HG03095 (cell line): ENCODE results near the gene ANKRD11.
"Not testable (repeated sequence)": the region's sequence is repeated elsewhere in the genome, so short reads cannot be mapped to it uniquely, and the experiment has no call there.

Experiments used
- ATAC-seq: cut with Tn5 transposase; IDR thresholded peaks from one replicate; pipeline ENCODE4 v1.9.1; 2021; ENCODE audit warnings: moderate library complexity; ENCODE audit not compliant: unreplicated experiment

Gene ANKRD11

DNA sequence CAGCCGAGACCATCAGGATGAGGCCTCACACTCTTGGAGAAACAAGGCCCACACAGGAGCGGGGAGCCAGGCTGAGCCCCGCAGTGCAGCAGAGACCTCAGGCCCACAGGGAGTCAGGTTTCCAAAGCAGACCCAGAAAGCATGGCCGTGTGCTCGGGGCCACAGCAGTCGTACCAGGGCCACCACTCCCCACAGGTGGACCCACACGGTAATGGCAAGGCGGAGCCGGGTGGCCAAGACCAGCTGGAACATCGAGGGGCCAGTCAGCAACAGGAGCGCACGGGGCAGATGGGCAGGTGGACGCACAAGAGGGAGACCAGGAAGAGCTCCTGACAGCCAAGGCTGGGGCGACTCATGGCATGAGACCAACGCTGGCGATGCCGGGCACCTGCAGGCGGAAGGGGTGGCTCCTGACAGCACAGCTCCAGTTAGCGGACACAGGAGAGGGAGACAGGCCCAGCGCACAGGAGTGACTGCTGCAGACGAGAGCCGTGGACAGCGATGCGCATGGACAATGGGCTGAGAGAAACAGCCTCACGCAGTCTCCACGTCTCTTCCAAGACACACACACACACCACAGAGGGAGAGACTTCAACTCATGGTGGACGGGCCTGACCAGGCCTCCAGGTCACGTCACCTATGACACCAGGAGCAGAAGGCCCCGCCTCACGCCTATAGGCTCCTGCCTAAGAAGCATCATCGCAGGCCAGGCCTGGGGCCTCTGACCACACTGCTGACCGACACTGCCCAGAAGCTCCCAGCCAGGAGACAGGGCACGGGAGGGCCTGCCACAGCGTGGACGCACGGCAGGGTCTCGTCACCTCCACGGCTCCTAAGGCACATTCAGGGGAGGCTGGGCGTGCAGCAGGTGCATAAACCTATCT, 214.3 kb downstream of the ANKRD11 start:
- ATAC-seq = no peak

GRCh38 chr16:89275284-89275584, 215.1 kb downstream of the ANKRD11 start:
- ATAC-seq = no peak

GRCh38 chr16:89274561-89275283, 215.6 kb downstream of the ANKRD11 start:
- no peak for ATAC-seq

GRCh38 chr16:89273741-89274472, 216.5 kb downstream of the ANKRD11 start:
- ATAC-seq = no peak

- ATAC-seq = no peak
Observed at GRCh38 chr16:89272631-89273030, 217.7 kb downstream of the ANKRD11 start.

- ATAC-seq = no peak
Observed at GRCh38 chr16:89270666-89271345, 219.6 kb downstream of the ANKRD11 start.

DNA sequence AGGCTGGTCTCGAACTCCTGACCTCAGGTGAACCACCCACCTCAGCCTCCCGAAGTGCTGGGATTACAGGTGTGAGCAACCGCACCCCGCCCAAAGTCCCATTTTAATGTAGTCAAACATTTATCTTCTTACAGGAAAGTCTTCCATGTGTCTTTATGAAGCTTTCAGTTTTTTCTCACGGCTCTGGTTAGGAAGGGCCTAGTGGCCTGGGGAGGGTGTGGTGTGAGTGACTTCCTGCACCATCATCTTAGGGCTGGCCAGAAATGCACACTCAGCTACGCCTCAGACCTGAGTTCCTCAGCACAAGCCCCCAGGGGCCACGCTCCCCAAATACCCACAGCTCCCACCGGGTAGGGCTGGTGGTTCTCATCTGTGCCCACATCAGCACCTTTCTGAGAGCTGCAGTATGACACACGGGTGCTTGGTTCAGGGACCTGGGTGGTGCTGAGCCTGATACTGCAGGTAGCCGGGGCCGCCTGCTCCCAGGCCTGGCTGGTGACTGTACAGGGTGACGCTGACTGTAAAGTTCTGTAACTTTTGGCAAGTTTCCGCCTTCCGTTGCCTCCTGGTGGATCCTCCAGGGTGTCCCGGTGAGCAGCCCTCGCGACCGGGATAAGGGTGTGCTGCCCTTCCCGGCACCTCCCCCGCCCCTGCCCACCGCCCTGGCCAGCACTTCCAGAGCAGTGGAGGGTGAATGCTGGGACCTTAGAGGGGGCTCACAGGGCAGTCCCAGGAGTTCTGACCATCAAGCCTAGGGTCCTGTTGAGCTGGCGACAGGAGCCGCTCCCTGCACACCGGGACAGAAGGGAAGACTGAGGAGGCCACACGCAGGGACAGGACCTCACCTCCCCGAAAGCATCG, 220.3 kb downstream of the ANKRD11 start:
- no peak for ATAC-seq

GRCh38 chr16:89268987-89269735, 221.2 kb downstream of the ANKRD11 start:
- no peak for ATAC-seq

DNA sequence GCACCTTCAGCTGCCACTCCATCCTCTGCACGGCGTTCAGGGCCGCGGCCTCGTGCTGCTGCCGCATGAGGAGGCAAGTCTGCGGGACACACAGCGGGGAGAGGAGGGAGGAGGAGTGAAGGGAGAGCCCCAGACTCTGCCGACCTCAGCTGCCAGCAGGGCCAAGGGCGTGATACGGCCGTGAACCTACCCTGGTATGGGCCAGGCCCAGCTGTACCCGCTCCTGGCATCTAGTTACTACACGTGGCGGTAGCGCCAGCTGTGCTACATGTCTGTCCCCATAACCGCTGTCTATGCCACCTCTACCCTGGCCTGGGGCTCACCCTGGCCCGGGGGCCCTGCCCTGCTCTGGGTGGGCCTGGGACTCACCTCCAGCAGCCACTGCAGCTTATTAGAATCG, 221.8 kb downstream of the ANKRD11 start:
- ATAC-seq = no peak

- not testable (repeated sequence) for ATAC-seq
Observed at GRCh38 chr16:89267746-89268145, 222.6 kb downstream of the ANKRD11 start.

DNA sequence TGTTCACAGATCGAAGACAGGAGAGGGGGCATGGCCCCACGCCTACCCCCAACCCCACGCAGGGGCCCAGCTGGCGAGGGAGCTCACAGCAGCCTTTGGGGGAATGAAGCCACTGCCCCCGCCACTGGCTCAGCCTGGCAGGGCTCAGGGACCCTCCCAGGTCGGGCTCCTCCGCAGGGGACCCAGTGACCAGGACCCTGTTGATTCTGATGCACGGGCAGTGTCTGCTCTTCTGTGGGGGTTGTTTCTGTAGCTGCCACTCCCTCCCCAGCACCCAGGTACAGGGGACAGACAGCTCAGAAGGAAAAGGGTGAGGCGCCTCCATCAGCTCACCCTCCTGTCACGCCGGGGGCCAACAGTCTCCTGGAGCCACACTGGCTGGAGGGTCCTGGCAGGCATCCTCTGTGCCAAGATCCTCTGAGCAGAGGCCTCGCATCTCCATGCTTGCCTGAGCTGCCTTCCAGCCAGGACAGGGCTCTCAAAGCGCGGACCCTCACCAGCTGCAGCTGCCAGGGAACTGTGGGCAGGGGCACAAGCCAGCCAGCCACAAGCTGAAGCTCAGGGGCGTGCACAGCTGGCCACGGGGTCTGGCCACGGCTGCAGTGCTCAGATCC, 223.7 kb downstream of the ANKRD11 start:
- ATAC-seq = no peak

DNA sequence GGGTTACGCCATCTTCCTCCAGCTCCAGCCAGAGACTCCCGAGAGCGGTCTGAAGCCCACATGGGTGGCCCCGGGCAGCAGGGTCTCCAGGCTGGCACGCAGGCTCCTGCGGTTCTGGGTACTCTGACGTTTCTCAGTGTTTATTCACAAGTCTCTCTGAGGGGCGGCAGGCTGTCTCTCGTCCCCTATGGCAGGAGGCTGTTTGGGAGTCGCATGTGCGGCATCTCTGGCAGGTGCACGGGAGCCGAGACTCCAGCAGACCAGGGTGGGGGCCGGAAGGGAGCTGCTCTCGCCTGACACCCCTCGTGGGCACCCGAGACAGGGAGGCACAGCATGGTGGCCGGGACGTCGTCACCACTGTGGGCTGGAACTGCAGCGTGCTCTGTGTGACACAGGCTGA, 224.7 kb downstream of the ANKRD11 start:
- no peak for ATAC-seq

- no peak for ATAC-seq
Observed at GRCh38 chr16:89264800-89265550, 225.4 kb downstream of the ANKRD11 start.

- no peak for ATAC-seq
Observed at GRCh38 chr16:89261691-89262563, 228.4 kb downstream of the ANKRD11 start.

DNA sequence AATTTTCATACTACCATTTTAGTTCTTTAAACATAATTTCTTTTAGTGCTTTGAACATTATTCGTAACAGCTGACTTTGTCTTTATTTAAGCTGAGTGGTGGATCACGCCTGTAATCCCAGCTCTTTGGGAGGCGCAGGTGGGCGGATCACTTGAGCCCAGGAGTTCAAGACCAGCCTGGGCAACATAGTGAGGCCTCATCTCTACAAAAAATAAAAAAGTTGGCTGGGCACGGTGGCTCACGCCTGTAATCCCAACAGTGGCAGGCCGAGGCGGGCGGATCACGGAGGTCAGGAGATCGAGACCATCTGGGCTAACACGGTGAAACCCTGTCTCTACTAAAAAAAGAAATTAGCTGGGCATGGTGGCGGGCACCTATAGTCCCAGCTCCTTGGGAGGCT, 230.5 kb downstream of the ANKRD11 start:
- not testable (repeated sequence) for ATAC-seq

GRCh38 chr16:89257757-89258465, 232.4 kb downstream of the ANKRD11 start:
- ATAC-seq = no peak

DNA sequence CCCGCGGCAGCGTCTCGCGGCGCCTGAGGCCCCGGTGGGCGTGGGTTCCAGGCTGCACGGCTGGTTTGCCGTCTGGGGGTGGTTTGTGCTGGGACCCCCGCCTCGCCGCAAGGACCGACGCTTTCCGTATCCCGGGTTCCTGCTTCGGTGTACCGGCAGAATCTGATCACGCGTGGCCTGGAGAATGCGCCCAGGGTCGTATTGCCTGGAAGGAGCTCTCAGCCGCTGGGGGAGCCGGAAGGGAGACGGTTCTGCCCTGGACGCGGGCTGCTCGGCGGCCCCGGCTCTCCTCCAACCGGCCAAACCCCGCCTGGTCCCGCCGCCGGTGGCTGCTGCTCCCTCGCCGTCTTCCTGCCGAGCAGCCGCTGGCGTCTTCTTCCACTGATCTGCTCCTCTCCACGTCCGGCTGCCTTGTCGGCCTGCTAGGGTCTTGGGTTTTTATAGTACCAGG, 233.1 kb downstream of the ANKRD11 start:
- ATAC-seq = no peak
